OCI-LY1 (cell line): ENCODE measurements around the gene FHOD3.

Experiments used
- CTCF ChIP-seq: fragments of 200-600 bp; sonication (generic), shearing (Covaris generic); IDR thresholded peaks from 2 replicates; pipeline ENCODE4 v1.5.1; 2017; ENCODE audit warnings: mild to moderate bottlenecking, antibody characterized with exemption, low read length, moderate library complexity, mixed read lengths
- EZH2 ChIP-seq: fragments of 200-600 bp; sonication (generic), shearing (Covaris generic); IDR thresholded peaks from 2 replicates; pipeline ENCODE4 v1.8.0; 2017; ENCODE audit warnings: borderline replicate concordance, mixed run types, mild to moderate bottlenecking, antibody characterized with exemption, low read length, moderate library complexity, mixed read lengths

- TF ChIP-seq CTCF (no peak), EZH2 (no peak)
Measured at GRCh38 chr18:36504928-36505327, 207.4 kb downstream of the FHOD3 start.
